Esophagus muscularis mucosa (tissue), 4 donors: ENCODE data around the gene RASL10A.
A peak's percentile ranks its signal among the peaks of the same experiment; 100 is the strongest.

Source experiments
- CTCF ChIP-seq, 3 experiments: fragments of 200-600 bp in 2 of 3; fragments of 450-650 bp in 1 of 3; sonication (generic) in 2 of 3; IDR thresholded peaks; one replicate each; pipeline ENCODE4 v1.5.1; 2017 to 2019; ENCODE audit warnings: antibody characterized with exemption in 3 of 3, mild to moderate bottlenecking in 2 of 3, moderate library complexity in 1 of 3
- EP300 ChIP-seq: sonication (generic); formaldehyde crosslinking; IDR thresholded peaks from one replicate; pipeline ENCODE4 v1.6.1; 2017; ENCODE audit warnings: antibody characterized with exemption
- POLR2A ChIP-seq: fragments of 450-650 bp; IDR thresholded peaks from one replicate; pipeline ENCODE4 v1.6.1; 2017; ENCODE audit warnings: antibody characterized with exemption, moderate library complexity, mild to moderate bottlenecking, low read depth

- TF ChIP-seq CTCF (IDR thresholded peaks at IDR 0.05) (peak in 1 of 3 experiments; percentile 17), POLR2A (peak; percentile 74), EP300 (no peak)
These were observed 47.5 kb downstream of the RASL10A start, which contains the start of the genes EWSR1 and RHBDD3 for GRCh38 chr22:29267858-29268510.
